Measurements from ENCODE around the gene ACP7. TPM values are rescaled to one million over a fixed set of nuclear protein-coding genes. Genes with fewer than 3 reads are reported as not detected.

The ACP7 gene
- total and polyA plus RNA-seq, 9 of the 15 experiments (the other 6 are each of a cell fraction or from before 2014, with no cell fraction given) = not detected

DNA sequence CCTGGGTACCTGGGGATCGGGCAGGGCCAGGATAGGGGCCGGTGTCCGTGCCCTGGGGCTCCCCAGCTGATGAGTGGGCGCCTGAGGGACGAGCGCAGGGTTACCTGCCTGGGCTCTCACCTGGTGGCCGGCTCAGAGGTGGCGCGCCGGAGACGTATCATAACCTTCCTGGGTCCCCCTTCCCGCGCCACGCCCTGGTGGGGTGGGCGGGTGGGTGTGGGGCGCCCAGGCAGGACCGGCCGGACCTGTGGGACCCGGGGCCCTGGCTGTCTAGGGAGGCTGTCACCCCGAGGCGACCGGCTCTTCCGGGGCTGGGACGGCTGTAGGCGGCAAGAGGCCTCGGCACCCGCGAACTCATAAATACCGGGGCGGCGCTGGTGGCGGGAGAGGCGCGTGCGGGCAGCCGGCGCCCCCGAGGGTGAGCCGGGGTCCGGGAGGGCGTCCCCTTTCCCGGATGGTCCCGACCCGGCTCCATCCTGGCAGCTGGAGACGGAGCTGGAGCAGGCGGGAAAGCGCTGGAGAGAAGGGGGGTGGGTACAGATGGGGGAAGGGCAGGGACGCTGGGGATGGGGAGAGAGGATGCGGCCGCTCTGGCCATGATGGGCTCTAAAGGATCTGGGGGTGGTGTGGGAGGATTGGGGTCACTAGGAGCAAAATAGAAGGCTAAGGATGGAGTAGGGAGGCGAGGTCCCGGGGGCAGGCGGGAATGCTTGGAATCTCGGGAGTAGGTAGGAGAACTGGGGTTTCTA lies at the start of gene ACP7 (continued):
- TF ChIP-seq, protein P1, sequence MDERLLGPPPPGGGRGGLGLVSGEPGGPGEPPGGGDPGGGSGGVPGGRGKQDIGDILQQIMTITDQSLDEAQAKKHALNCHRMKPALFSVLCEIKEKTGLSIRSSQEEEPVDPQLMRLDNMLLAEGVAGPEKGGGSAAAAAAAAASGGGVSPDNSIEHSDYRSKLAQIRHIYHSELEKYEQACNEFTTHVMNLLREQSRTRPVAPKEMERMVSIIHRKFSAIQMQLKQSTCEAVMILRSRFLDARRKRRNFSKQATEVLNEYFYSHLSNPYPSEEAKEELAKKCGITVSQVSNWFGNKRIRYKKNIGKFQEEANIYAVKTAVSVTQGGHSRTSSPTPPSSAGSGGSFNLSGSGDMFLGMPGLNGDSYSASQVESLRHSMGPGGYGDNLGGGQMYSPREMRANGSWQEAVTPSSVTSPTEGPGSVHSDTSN (CRISPR knock-in tag; IDR thresholded peaks at IDR 0.05; ENCODE audit: low read depth) = no peak
- TF ChIP-seq, protein P1 (tag; conservative IDR thresholded peaks at IDR 0.05; ENCODE audit: low read depth) = no peak
- TF ChIP-seq, protein P2, sequence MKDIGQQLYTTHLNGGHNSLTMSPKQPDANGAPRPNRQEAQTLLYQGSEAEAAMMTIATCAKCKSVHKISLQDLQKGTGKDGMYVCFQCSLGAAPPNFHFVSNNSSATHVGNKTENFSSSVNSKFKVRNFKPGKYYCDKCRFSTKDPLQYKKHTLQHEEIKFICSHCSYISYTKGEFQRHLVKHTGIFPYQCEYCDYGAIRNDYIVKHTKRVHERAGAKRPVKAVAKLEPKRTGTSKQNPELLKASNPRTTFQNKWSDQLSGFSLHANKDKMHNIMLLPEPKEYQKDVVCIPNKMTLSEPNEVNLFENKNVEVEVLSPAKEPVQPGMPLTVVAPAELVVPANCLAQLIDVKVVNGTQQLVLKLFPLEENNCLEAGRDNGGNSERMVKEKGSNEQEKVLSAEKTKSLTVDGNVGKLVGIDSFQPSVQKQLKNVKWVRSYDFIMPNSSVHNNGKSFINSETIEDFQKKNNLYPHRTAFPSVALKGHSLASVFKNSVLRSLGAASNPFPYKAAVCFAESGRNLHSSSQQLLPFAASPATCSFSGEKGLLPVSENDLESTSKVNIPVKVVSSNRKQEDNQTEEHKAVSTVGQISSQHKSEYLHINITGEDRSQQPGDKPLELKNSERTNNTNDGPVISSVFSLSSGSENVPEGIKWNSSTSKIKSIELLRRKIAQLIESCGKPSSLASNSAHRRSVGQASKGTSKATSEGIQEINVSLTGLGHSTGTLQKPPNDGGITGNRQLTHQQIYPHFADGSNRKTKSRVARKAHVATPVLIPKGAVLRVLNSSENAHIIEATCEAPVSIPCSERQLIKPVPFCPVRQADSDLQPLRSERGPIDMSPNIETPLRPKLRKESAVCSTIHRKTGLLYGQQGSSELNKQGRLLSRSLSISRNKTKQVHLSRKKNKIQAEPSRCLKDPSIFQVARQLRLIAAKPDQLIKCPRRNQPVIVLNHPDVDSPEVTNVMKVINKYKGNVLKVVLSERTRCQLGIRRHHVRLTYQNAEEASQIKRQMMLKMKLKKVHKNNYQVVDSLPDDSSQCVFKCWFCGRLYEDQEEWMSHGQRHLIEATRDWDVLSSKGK (CRISPR knock-in tag; IDR thresholded peaks at IDR 0.05) = no peak
- no peak for TF ChIP-seq MCM7 (IDR thresholded peaks at IDR 0.05)
- TF ChIP-seq GABPB2 (CRISPR knock-in tag; conservative IDR thresholded peaks at IDR 0.05) = no peak
- no peak for TF ChIP-seq RBM17 (IDR thresholded peaks at IDR 0.05; ENCODE audit: borderline replicate concordance, low read depth, low read length)
- no peak for TF ChIP-seq ZNF444 (CRISPR knock-in tag; IDR thresholded peaks at IDR 0.05)
- TF ChIP-seq ZNF583 (CRISPR knock-in tag; IDR thresholded peaks at IDR 0.05) = no peak
- TF ChIP-seq ZC3H11A (IDR thresholded peaks at IDR 0.05; ENCODE audit: low read depth, low read length) = no peak
- no peak for TF ChIP-seq FOS (IDR thresholded peaks at IDR 0.05; ENCODE audit: extremely low read depth, insufficient read length)
- TF ChIP-seq, protein P3, sequence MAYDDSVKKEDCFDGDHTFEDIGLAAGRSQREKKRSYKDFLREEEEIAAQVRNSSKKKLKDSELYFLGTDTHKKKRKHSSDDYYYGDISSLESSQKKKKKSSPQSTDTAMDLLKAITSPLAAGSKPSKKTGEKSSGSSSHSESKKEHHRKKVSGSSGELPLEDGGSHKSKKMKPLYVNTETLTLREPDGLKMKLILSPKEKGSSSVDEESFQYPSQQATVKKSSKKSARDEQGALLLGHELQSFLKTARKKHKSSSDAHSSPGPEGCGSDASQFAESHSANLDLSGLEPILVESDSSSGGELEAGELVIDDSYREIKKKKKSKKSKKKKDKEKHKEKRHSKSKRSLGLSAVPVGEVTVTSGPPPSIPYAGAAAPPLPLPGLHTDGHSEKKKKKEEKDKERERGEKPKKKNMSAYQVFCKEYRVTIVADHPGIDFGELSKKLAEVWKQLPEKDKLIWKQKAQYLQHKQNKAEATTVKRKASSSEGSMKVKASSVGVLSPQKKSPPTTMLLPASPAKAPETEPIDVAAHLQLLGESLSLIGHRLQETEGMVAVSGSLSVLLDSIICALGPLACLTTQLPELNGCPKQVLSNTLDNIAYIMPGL (CRISPR knock-in tag; IDR thresholded peaks at IDR 0.05) = no peak

Data from K562 (cell line).